ENCODE data around the gene GPR15LG. TPM values are rescaled to one million over a fixed set of nuclear protein-coding genes. Genes with fewer than 3 reads are reported as not detected.

GPR15LG gene
- total and polyA plus RNA-seq, 10 of the 15 experiments (the other 5 are each of a cell fraction or from before 2014, with no cell fraction given) = 1.1 to 12.2 (median 1.4) TPM

GRCh38 chr10:84166620-84167288 lies 6.8 kb upstream of the GPR15LG start (continued):
- TF ChIP-seq NKRF (conservative IDR thresholded peaks at IDR 0.05) (0 out of 2 replicates have a peak, but pooled peaks have one; percentile 17), LARP7 (IDR thresholded peaks at IDR 0.05) (peak; percentile 44; the same call in 1 of the 2 replicates), PBX3 (IDR thresholded peaks at IDR 0.05; ENCODE audit: insufficient replicate concordance, low read depth, low read length) (peak; percentile 1), BACH1 (IDR thresholded peaks at IDR 0.05; ENCODE audit: borderline replicate concordance) (peak; percentile 24; the same call in 1 of the 2 replicates), BRCA1 (IDR thresholded peaks at IDR 0.05; ENCODE audit: low read depth, low read length) (no peak), IKZF2 (IDR thresholded peaks at IDR 0.05) (peak; percentile 12 to 42; a peak in 2 of 4 replicates), MLLT1 (IDR thresholded peaks at IDR 0.05) (no peak), POLR2A (IDR thresholded peaks at IDR 0.05; ENCODE audit: low read depth, low read length) (peak; percentile 26; the same call in 1 of the 2 replicates)

Measured in GM12878 (cell line).